CD8-positive, alpha-beta memory T cell (primary cell): ENCODE measurements around the gene MPND. TPM values are rescaled to one million over a fixed set of nuclear protein-coding genes. Genes with fewer than 3 reads are reported as not detected.
A peak's percentile ranks its signal among the peaks of the same experiment; 100 is the strongest.

ENCODE experiments used
- CTCF ChIA-PET: fragments of 350-600 bp; sonication (Branson Sonifier 250); formaldehyde crosslinking; loops from one replicate; lab custom pipeline; 2021; ENCODE audit warnings: antibody characterized with exemption; lab: Charles Lee
- POLR2A ChIA-PET: fragments of 350-600 bp; sonication (Branson Sonifier 250); formaldehyde crosslinking; loops from one replicate; lab custom pipeline; 2021; ENCODE audit warnings: antibody characterized with exemption; lab: Charles Lee
- DNase-seq, 5 donors: peaks; one replicate each; pipeline versions ENCODE4 v3.0.0 to v3.0.0-alpha.2; 2020 to 2022; ENCODE audit warnings: mixed read lengths in 1 of 5
- H3K27ac ChIP-seq: one replicate; pipeline ENCODE4 v1.7.0; 2013; ENCODE audit warnings: low read depth, mild to moderate bottlenecking, low read length, moderate library complexity
- H3K27me3 ChIP-seq: 2 replicates; pipeline ENCODE4 v1.7.0; 2013; ENCODE audit warnings: low read length, mild to moderate bottlenecking; ENCODE audit not compliant: insufficient read depth, poor library complexity, severe bottlenecking
- H3K36me3 ChIP-seq: 2 replicates; pipeline ENCODE4 v1.7.0; 2013; ENCODE audit warnings: mild to moderate bottlenecking, low read length, moderate library complexity; ENCODE audit not compliant: insufficient read depth
- H3K4me1 ChIP-seq: 2 replicates; pipeline ENCODE4 v1.7.0; 2013; ENCODE audit warnings: mild to moderate bottlenecking, low read length, moderate library complexity; ENCODE audit not compliant: insufficient read depth
- H3K4me3 ChIP-seq: 2 replicates; pipeline ENCODE4 v1.7.0; 2013; ENCODE audit warnings: mild to moderate bottlenecking, low read length
- H3K9me3 ChIP-seq: 2 replicates; pipeline ENCODE4 v1.7.0; 2013; ENCODE audit warnings: mild to moderate bottlenecking, low read length
- H3K27ac Mint-ChIP-seq, 8 donors: one replicate each; pipeline ENCODE4 v1.8.0; 2020 to 2021; ENCODE audit warnings: mixed read lengths in 8 of 8, mild to moderate bottlenecking in 6 of 8, inconsistent platforms in 3 of 8, moderate library complexity in 3 of 8
- H3K27me3 Mint-ChIP-seq, 2 donors: one replicate each; pipeline ENCODE4 v1.8.0; 2020 to 2021; ENCODE audit warnings: mixed read lengths in 2 of 2, mild to moderate bottlenecking in 1 of 2, moderate library complexity in 1 of 2
- H3K36me3 Mint-ChIP-seq, 3 donors: one replicate each; pipeline ENCODE4 v1.8.0; 2020 to 2021; ENCODE audit warnings: mixed read lengths in 3 of 3, inconsistent platforms in 1 of 3, mild to moderate bottlenecking in 1 of 3
- H3K4me1 Mint-ChIP-seq, 3 donors: one replicate each; pipeline ENCODE4 v1.8.0; 2020 to 2021; ENCODE audit warnings: mixed read lengths in 3 of 3, inconsistent platforms in 1 of 3, mild to moderate bottlenecking in 1 of 3
- H3K4me3 Mint-ChIP-seq, 7 donors: one replicate each; pipeline ENCODE4 v1.8.0; 2020 to 2021; ENCODE audit warnings: mixed read lengths in 7 of 7, mild to moderate bottlenecking in 6 of 7, moderate library complexity in 4 of 7, inconsistent platforms in 2 of 7
- H3K9me3 Mint-ChIP-seq, 5 donors: one replicate each; pipeline ENCODE4 v1.8.0; 2020 to 2022; ENCODE audit warnings: mixed read lengths in 5 of 5, mild to moderate bottlenecking in 3 of 5, moderate library complexity in 2 of 5, inconsistent platforms in 1 of 5
- polyA plus RNA-seq: library from polyadenylated mRNA; unstranded; fragments of 300-500 nt; fragmentation: Illumina TruSeq; gene quantifications from one replicate; pipeline ENCODE4 v1.2.3, GENCODE V29; 2021
- total RNA-seq, 2 experiments: library from RNA; stranded (reverse); gene quantifications; one replicate each; pipeline ENCODE4 v1.2.3, GENCODE V29; 2021

Gene MPND
- total and polyA plus RNA-seq, 3 experiments from 2014 or later = 8.4 to 18.3 (median 17.0) TPM

DNA sequence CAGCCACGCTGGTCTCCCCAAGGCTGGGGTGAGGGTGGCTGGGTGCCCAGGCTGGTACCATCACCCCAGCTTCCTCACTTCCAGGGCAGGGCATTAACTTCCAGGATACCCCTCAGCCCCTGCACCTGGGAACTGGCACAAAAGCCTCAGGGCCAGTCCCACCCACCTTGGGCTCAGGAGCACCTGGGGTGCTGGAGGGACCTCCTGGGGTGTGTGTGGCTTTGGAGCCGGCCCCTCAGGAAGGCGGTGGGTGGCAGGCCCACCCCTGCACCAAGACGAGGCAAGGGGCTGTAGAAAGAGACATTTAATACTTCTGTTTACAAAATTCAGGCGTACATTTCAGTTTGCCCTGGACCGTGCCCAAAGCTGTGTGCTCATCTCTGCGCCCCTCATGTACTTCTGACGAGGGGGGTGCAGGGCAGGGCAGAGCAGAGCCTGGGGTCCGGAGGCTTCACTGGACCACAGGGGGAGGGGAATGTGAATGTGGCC lies 16.8 kb downstream of the MPND start:
- no peak for DNase-seq
- Mint-ChIP-seq H3K36me3 (peaks cover 0 to 55% (median 0%) of the 10 kb centered on the region in 3 donors), H3K27ac (peak overlapping the region in 2 of 8 donors; percentile 79 to 87), H3K27me3 (no peaks in the 10 kb centered on the region), H3K4me1 (no peaks in the 10 kb centered on the region), H3K9me3 (no peaks in the 10 kb centered on the region), H3K4me3 (no peak overlapping the region)
- Histone ChIP-seq H3K27ac (no peak overlapping the region), H3K4me3 (no peak overlapping the region), H3K4me1 (no peaks in the 10 kb centered on the region), H3K9me3 (no peaks in the 10 kb centered on the region), H3K27me3 (no peaks in the 10 kb centered on the region), H3K36me3 (no peaks in the 10 kb centered on the region)
- CTCF ChIA-PET = no interaction called here
- POLR2A ChIA-PET = no interaction called here

DNA sequence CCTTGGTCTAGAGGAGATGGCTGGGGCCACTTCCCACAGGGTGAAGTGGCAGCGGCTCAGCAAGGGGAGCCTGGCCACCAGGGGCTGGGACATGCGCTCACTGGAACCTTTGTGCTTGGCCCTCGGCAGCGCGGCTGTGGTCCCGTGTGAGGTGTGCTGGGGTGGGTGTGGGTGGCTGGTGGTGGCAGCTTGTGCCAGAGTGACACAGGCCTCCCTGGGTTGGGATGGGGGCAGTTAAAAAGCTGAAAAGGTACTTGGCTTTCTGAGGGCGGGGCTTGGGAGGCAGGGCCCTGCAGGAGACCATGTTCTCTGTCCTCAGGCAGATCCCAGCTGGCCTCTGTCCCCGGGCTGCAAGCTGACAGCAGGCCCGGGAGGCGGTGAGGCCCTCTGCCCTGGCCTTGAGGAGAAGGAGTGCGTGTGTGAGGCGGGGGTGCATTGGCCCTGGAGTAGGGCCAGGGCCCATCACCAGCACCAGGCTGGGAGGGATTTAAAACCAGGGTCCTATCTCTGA lies 17.3 kb downstream of the MPND start:
- Histone ChIP-seq H3K4me3 (no peak overlapping the region), H3K27ac (no peak overlapping the region), H3K27me3 (no peaks in the 10 kb centered on the region), H3K4me1 (no peaks in the 10 kb centered on the region), H3K9me3 (no peaks in the 10 kb centered on the region), H3K36me3 (no peaks in the 10 kb centered on the region)
- no peak overlapping the region for H3K4me3 Mint-ChIP-seq
- H3K27ac Mint-ChIP-seq = peak overlapping the region in 3 of 8 donors; percentile 33 to 87 (median 79)
- H3K36me3 Mint-ChIP-seq = peaks cover 0 to 59% (median 0%) of the 10 kb centered on the region in 3 donors
- H3K4me1 Mint-ChIP-seq = no peaks in the 10 kb centered on the region
- no peak for DNase-seq
- ChIA-PET POLR2A (no interaction called here), CTCF (no interaction called here)
- no peaks in the 10 kb centered on the region for H3K9me3 Mint-ChIP-seq
- H3K27me3 Mint-ChIP-seq = no peaks in the 10 kb centered on the region

DNA sequence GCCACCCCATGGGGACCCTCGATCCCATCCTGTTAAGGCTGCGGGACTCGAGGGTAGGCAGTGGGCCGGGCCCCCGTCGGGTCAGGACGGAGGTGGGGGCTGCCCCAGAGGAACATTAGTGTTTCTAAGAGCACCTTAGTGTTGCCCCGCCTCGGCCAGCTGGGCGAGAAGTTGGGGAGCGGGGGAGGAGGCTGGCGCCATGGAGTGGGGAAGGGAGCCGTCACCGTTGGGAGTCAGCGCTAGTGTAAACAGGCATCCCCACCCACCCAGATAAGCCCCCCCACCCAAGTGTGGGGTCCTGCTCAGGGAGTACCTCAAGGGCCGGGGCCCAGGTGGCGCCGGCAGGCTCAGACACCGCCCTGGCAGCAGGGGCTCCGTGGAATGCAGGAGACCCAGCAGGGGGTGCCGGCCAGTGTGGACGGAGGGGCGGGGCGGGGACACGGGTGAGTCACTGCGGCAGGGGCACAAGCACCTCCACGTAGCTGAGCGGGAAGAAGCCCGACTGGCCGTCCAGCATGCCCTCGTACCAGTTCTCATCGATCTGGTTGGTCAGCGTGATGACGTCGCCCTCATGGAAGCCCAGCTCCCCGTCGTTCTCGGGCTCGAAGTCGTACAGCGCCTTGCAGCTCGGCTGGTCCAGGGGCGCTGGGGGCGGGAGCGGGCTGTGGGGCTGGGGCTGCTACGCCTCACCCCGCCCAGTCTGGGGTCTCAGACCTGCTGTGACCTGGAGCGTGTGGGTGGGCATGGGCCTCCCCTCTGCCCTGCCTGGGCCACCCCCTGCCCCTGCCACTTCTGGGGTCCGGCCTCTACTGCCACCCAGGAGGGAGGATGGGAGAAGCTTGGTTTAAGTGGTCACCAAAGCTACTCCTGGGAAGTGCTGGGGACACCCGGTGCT lies 18.0 kb downstream of the MPND start:
- no peak overlapping the region for H3K4me3 Mint-ChIP-seq
- Histone ChIP-seq H3K36me3 (peaks cover 5% of the 10 kb centered on the region), H3K4me3 (no peak overlapping the region), H3K27ac (no peak overlapping the region), H3K9me3 (no peaks in the 10 kb centered on the region), H3K27me3 (no peaks in the 10 kb centered on the region), H3K4me1 (no peaks in the 10 kb centered on the region)
- H3K27ac Mint-ChIP-seq = no peak overlapping the region
- DNase-seq = no peak
- H3K27me3 Mint-ChIP-seq = no peaks in the 10 kb centered on the region
- ChIA-PET POLR2A (no interaction called here), CTCF (interaction anchor here (1.2 to 2.6 kb wide), 2 partner anchors 9 to 95 kb away, joined by 3 to 14 read pairs; no protein-coding TSS in a partner anchor)
- peaks cover 0 to 60% (median 0%) of the 10 kb centered on the region in 3 donors for H3K36me3 Mint-ChIP-seq
- no peaks in the 10 kb centered on the region for H3K4me1 Mint-ChIP-seq
- H3K9me3 Mint-ChIP-seq = no peaks in the 10 kb centered on the region

DNA sequence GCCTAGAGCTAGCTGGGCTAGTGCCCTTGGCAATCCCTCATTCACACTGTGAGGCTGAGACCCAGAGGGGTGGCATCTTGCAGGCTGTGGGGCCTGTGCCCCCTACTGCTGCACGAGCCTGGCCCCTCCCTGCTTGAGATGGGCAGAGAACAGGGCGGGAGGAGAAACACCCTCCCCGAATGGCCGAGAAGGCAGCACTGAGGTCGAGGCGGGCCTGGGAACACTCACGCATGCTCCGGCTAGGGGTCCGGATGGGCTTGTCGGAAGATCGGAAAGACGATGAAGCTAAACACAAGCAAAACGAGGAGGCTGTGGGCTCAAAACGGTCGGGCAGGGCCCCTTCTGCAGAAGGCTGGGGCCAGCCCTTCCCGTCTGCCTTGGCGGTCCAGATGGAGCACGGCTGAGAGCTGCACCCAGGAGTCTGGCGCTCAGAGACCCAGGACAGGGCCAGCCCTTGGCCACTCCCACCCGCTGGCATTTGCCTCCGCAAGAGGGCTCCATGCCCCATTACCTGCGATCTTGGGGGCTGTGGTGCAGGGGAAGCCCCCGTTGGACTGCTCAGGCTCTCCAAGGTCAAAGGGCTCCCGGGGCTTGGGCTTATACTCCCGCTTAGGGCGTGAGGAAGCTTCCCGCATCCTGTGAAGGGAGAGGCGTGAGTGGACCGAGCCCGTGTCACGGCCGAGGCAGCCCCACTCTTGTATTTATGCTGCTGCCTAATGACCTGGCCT lies 18.9 kb downstream of the MPND start:
- CTCF ChIA-PET = interaction anchor here (0.9 to 2.6 kb wide), 3 partner anchors 9 to 95 kb away, joined by 3 to 14 read pairs (median 4); partner anchors contain the start of gene SH3GL1
- H3K4me1 ChIP-seq = no peaks in the 10 kb centered on the region
- peaks cover 0 to 65% (median 0%) of the 10 kb centered on the region in 3 donors for H3K36me3 Mint-ChIP-seq
- no peak overlapping the region for H3K4me3 Mint-ChIP-seq
- H3K27me3 Mint-ChIP-seq = no peaks in the 10 kb centered on the region
- no peaks in the 10 kb centered on the region for H3K27me3 ChIP-seq
- no peak overlapping the region for H3K27ac ChIP-seq
- H3K9me3 Mint-ChIP-seq = no peaks in the 10 kb centered on the region
- POLR2A ChIA-PET = no interaction called here
- H3K27ac Mint-ChIP-seq = no peak overlapping the region
- H3K4me1 Mint-ChIP-seq = no peaks in the 10 kb centered on the region
- no peak overlapping the region for H3K4me3 ChIP-seq
- H3K36me3 ChIP-seq = peaks cover 5% of the 10 kb centered on the region
- DNase-seq = no peak
- H3K9me3 ChIP-seq = no peaks in the 10 kb centered on the region

DNA sequence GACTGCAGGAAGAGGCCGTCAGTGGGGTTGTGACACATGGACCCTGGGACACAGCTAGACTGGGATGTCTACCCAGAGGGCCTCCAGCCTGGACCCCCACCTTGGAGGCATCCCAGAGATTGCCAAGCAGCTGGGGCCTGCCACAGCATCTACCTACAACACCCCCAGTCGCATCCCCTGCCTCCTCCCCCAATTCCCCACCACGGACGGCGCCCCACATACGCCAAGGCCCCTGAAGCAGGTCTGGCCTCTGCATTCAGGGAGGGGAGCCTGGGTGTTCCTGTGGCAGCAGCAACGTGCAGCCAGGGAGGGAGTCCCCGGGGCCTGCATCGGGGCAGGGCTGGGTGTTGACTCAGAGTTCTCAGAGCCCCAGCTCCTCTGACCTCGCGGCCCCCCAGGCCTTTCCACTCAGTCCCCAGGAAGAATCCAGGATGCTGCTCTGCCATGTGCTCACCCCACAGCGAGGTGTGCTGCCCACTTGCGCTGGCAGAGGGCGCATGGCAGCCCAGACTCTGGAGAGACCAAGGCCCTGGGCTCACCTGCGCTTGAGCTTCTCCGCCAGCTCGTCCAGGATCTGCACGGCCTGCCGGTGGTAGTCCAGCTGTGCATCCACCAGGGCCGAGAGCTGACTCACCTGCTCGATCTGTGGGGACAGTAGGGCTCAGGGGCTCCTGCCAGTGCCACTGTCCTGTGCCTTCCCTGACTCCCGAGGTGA lies 19.6 kb downstream of the MPND start:
- Mint-ChIP-seq H3K27me3 (no peaks in the 10 kb centered on the region), H3K36me3 (peaks cover 0 to 70% (median 0%) of the 10 kb centered on the region in 3 donors), H3K9me3 (no peaks in the 10 kb centered on the region), H3K4me3 (no peak overlapping the region), H3K27ac (no peak overlapping the region), H3K4me1 (peaks cover 2 to 3% (median 3%) of the 10 kb centered on the region in 3 donors)
- ChIA-PET CTCF (interaction anchor here (0.9 to 2.6 kb wide), 3 partner anchors 10 to 96 kb away, joined by 3 to 14 read pairs (median 4); partner anchors contain the start of gene SH3GL1), POLR2A (no interaction called here)
- H3K27me3 ChIP-seq = no peaks in the 10 kb centered on the region
- no peak overlapping the region for H3K4me3 ChIP-seq
- no peaks in the 10 kb centered on the region for H3K4me1 ChIP-seq
- H3K9me3 ChIP-seq = no peaks in the 10 kb centered on the region
- H3K27ac ChIP-seq = no peak overlapping the region
- no peak for DNase-seq
- H3K36me3 ChIP-seq = peaks cover 5% of the 10 kb centered on the region

DNA sequence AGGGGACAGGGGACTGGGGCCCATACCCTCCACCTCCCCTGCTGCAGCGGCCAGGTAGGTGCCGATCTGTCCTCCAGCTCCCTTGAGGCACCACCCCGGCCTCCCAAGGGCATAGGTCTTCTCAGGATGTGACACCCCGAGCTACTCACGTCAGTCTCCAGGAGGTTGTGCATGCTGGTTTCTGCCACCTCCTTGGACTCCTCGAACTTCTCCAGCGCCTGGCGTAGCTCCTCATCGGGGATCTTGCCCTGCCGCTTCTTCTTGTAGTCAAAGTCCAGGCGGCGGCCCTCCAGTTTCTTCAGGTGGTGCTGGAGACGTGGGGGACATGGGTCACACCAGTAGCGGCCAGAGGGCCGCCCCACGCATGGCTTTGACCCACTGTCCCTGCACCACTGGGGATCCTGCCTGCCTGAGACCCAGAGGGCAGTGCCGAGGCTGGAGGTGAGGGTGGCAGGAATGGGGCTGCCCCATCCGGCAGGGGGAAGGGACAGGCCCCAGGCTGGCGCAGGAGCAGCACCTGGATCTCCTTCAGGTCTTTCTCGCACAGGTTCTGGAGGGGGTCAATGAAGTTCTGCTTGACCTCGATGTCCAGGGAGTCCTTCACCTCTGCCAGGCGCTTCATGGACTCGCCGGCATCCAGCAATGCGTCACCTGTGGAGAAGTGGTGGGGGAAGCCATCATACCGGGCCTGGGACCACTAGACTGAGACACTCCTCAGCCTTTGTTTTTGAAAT lies 20.4 kb downstream of the MPND start:
- POLR2A ChIA-PET = no interaction called here
- Mint-ChIP-seq H3K4me1 (peaks cover 7 to 9% (median 8%) of the 10 kb centered on the region in 3 donors), H3K4me3 (no peak overlapping the region), H3K36me3 (peaks cover 0 to 66% (median 0%) of the 10 kb centered on the region in 3 donors), H3K27me3 (no peaks in the 10 kb centered on the region), H3K27ac (no peak overlapping the region), H3K9me3 (no peaks in the 10 kb centered on the region)
- Histone ChIP-seq H3K4me1 (peaks cover 6% of the 10 kb centered on the region), H3K27ac (no peak overlapping the region), H3K27me3 (no peaks in the 10 kb centered on the region), H3K36me3 (peaks cover 5% of the 10 kb centered on the region), H3K9me3 (no peaks in the 10 kb centered on the region), H3K4me3 (no peak overlapping the region)
- CTCF ChIA-PET = interaction anchor here (2.6 to 3.5 kb wide), 2 partner anchors 11 kb away, joined by 11 to 14 read pairs; no protein-coding TSS in a partner anchor
- no peak for DNase-seq

DNA sequence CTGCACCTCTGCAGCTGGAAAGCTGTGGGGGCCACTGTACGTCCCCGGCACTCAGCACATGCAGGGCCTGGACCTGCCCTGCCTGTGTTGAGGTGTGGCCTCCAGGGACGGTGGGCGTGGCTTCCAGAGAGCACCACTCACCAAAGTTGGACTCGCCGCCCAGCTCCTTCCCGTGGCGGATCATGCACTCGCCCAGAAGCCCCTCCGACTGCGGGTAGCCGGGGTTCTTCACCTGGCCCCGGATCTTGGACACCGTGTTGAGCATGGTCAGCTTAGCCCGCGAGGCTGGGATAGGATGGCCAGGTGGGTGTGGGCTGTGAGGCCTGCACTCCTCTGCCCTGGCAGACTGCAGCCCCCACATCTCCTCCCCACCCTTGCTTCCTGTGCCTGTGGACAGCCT lies 22.0 kb downstream of the MPND start:
- Mint-ChIP-seq H3K27ac (no peak overlapping the region), H3K27me3 (peaks cover 0 to 1% of the 10 kb centered on the region in 2 donors), H3K4me3 (no peak overlapping the region), H3K9me3 (no peaks in the 10 kb centered on the region), H3K36me3 (peaks cover 0 to 54% (median 0%) of the 10 kb centered on the region in 3 donors), H3K4me1 (peaks cover 18 to 25% (median 20%) of the 10 kb centered on the region in 3 donors)
- DNase-seq = no peak
- H3K9me3 ChIP-seq = no peaks in the 10 kb centered on the region
- no peak overlapping the region for H3K4me3 ChIP-seq
- H3K4me1 ChIP-seq = peaks cover 14% of the 10 kb centered on the region
- no peak overlapping the region for H3K27ac ChIP-seq
- ChIA-PET POLR2A (interaction anchor here (1.5 kb wide), 1 partner anchor 22 kb away, joined by 3 read pairs; the partner anchor contains the start of gene MPND), CTCF (interaction anchor here (3.5 kb wide), 1 partner anchor 13 kb away, joined by 11 read pairs; no protein-coding TSS in a partner anchor)
- H3K27me3 ChIP-seq = no peaks in the 10 kb centered on the region
- peaks cover 5% of the 10 kb centered on the region for H3K36me3 ChIP-seq
